MM.1S (cell line): ENCODE data around the gene TNFRSF9.
A peak's percentile ranks its signal among the peaks of the same experiment; 100 is the strongest.

Source experiments
- DNase-seq: peaks from one replicate; pipeline ENCODE4 v3.0.0-alpha.2; 2015
- H2AFZ ChIP-seq: fragments of 300-600 bp; sonication (generic); 2 replicates; pipeline ENCODE4 v1.6.0; 2016; ENCODE audit warnings: antibody characterized with exemption, low read length
- H3F3A ChIP-seq: fragments of 300-600 bp; sonication (generic); 2 replicates; pipeline ENCODE4 v1.6.1; 2016; ENCODE audit warnings: mild to moderate bottlenecking, antibody characterized with exemption, low read length, moderate library complexity, mixed read lengths; ENCODE audit not compliant: insufficient read depth
- H3K27ac ChIP-seq: fragments of 300-600 bp; sonication (generic); 2 replicates; pipeline ENCODE4 v1.5.1; 2016; ENCODE audit warnings: mild to moderate bottlenecking, low read length
- H3K27me3 ChIP-seq: fragments of 300-600 bp; sonication (generic); replicated peaks from 2 replicates; pipeline ENCODE4 v1.6.0; 2016; ENCODE audit warnings: low read length; ENCODE audit not compliant: insufficient read depth
- H3K36me3 ChIP-seq: fragments of 300-600 bp; sonication (generic); replicated peaks from 2 replicates; pipeline ENCODE4 v1.6.1; 2016; ENCODE audit warnings: mild to moderate bottlenecking, low read length, mixed read lengths; ENCODE audit not compliant: insufficient read depth
- H3K4me1 ChIP-seq: fragments of 300-600 bp; sonication (generic); 2 replicates; pipeline ENCODE4 v1.6.1; 2016; ENCODE audit warnings: low read length, mixed read lengths
- H3K4me2 ChIP-seq: fragments of 300-600 bp; sonication (generic); 2 replicates; pipeline ENCODE4 v1.6.0; 2016; ENCODE audit warnings: low read depth, low read length
- H3K4me3 ChIP-seq: fragments of 300-600 bp; sonication (generic); 2 replicates; pipeline ENCODE4 v1.5.1; 2016; ENCODE audit warnings: low read length, mixed read lengths
- H3K79me2 ChIP-seq: fragments of 300-600 bp; sonication (generic); 2 replicates; pipeline ENCODE4 v1.6.1; 2016; ENCODE audit warnings: mixed run types, low read length, mixed read lengths
- H3K9ac ChIP-seq: fragments of 300-600 bp; sonication (generic); 2 replicates; pipeline ENCODE4 v1.6.1; 2016; ENCODE audit warnings: low read length, mixed read lengths
- H3K9me2 ChIP-seq: fragments of 300-600 bp; sonication (generic); replicated peaks from 2 replicates; pipeline ENCODE4 v1.6.1; 2016; ENCODE audit warnings: mild to moderate bottlenecking, low read length, mixed read lengths; ENCODE audit not compliant: insufficient read depth
- H3K9me3 ChIP-seq: fragments of 300-600 bp; sonication (generic); replicated peaks from 2 replicates; pipeline ENCODE4 v1.6.1; 2016; ENCODE audit warnings: mild to moderate bottlenecking, low read length, mixed read lengths; ENCODE audit not compliant: insufficient read depth
- H4K20me1 ChIP-seq: fragments of 300-600 bp; sonication (generic); 2 replicates; pipeline ENCODE4 v1.6.1; 2016; ENCODE audit warnings: mild to moderate bottlenecking, low read length, moderate library complexity, mixed read lengths; ENCODE audit not compliant: insufficient read depth
- CTCF ChIP-seq: fragments of 300-600 bp; sonication (generic); IDR thresholded peaks from 2 replicates; pipeline ENCODE4 v1.5.1; 2016; ENCODE audit warnings: antibody characterized with exemption, low read length, mixed read lengths
- EZH2 ChIP-seq: fragments of 300-600 bp; sonication (generic); optimal IDR thresholded peaks from 2 replicates; pipeline ENCODE3; 2017; ENCODE audit warnings: low read depth, mild to moderate bottlenecking, antibody characterized with exemption, low read length, mixed read lengths
- EZH2phosphoT487 ChIP-seq: fragments of 300-600 bp; sonication (generic); IDR thresholded peaks from 2 replicates; pipeline ENCODE4 v1.6.1; 2018; ENCODE audit warnings: antibody characterized with exemption, low read length

TNFRSF9 gene

GRCh38 chr1:7915826-7916500 lies 24.7 kb downstream of the TNFRSF9 start:
- DNase-seq = no peak
- Histone ChIP-seq H3F3A (no peaks in the 10 kb centered on the region), H3K36me3 (no peaks in the 10 kb centered on the region), H3K4me3 (no peak overlapping the region), H4K20me1 (no peaks in the 10 kb centered on the region), H3K4me2 (no peak overlapping the region), H3K4me1 (no peaks in the 10 kb centered on the region), H3K9me2 (no peaks in the 10 kb centered on the region), H2AFZ (no peak overlapping the region), H3K27ac (no peak overlapping the region), H3K79me2 (no peaks in the 10 kb centered on the region), H3K9ac (no peak overlapping the region), H3K9me3 (no peaks in the 10 kb centered on the region), H3K27me3 (peaks cover 32% of the 10 kb centered on the region)
- TF ChIP-seq CTCF = no peak
- TF ChIP-seq EZH2 = no peak
- no peak for TF ChIP-seq EZH2phosphoT487

GRCh38 chr1:7912743-7913557 lies 27.7 kb downstream of the TNFRSF9 start:
- 0 out of 2 replicates have a peak overlapping the region, but pooled peaks have one; percentile 8 for H2AFZ ChIP-seq
- H3F3A ChIP-seq = no peaks in the 10 kb centered on the region
- H3K27ac ChIP-seq = no peak overlapping the region
- H4K20me1 ChIP-seq = no peaks in the 10 kb centered on the region
- H3K4me2 ChIP-seq = no peak overlapping the region
- H3K9me2 ChIP-seq = no peaks in the 10 kb centered on the region
- no peaks in the 10 kb centered on the region for H3K79me2 ChIP-seq
- H3K4me3 ChIP-seq = no peak overlapping the region
- no peaks in the 10 kb centered on the region for H3K4me1 ChIP-seq
- TF ChIP-seq EZH2 (no peak), EZH2phosphoT487 (no peak), CTCF (no peak)
- no peak for DNase-seq
- H3K36me3 ChIP-seq = no peaks in the 10 kb centered on the region
- no peaks in the 10 kb centered on the region for H3K9me3 ChIP-seq
- peaks cover 32% of the 10 kb centered on the region for H3K27me3 ChIP-seq
- no peak overlapping the region for H3K9ac ChIP-seq

DNA sequence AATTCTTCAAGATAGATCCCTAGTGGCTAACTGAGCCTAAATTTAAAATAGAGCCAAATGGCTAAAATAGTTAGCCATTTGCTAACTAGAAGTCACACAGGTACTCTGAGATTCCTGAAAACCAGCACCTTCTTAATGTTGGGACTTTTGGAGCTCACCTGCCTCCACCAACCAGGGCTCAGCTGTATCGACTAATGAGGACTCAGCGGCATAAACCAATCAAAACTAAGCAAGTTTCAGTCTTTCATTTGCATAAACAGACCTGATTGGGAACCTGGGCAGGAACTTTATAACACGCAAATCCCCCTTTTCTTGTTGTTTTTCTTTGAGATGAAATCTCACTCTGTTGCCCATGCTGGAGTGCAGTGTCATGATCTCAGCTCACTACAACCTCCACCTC lies 28.5 kb downstream of the TNFRSF9 start:
- Histone ChIP-seq H2AFZ (no peak overlapping the region), H4K20me1 (no peaks in the 10 kb centered on the region), H3F3A (no peaks in the 10 kb centered on the region), H3K36me3 (no peaks in the 10 kb centered on the region), H3K79me2 (no peaks in the 10 kb centered on the region), H3K4me1 (no peaks in the 10 kb centered on the region), H3K9me2 (no peaks in the 10 kb centered on the region), H3K27me3 (peaks cover 32% of the 10 kb centered on the region), H3K9ac (no peak overlapping the region), H3K4me2 (no peak overlapping the region), H3K4me3 (no peak overlapping the region), H3K9me3 (no peaks in the 10 kb centered on the region), H3K27ac (no peak overlapping the region)
- DNase-seq = no peak
- TF ChIP-seq CTCF = no peak
- no peak for TF ChIP-seq EZH2
- no peak for TF ChIP-seq EZH2phosphoT487
